Coronary artery (tissue), 2 donors: ENCODE results near the gene HSF2BP.
"Not testable (repeated sequence)": the region's sequence is repeated elsewhere in the genome, so short reads cannot be mapped to it uniquely, and the experiment has no call there.

Experiments used
- DNase-seq: peaks from one replicate; pipeline ENCODE4 v3.0.0-alpha.2; 2017; ENCODE audit warnings: low spot score
- H3K27ac ChIP-seq, 2 donors: fragments of 200-600 bp; sonication (generic); one replicate each; pipeline ENCODE4 v1.5.1; 2016 to 2019
- H3K4me3 ChIP-seq: fragments of 200-600 bp; sonication (generic); 2 replicates; pipeline ENCODE4 v1.5.1; 2016; ENCODE audit warnings: mild to moderate bottlenecking, moderate library complexity
- TF ChIP-seq, protein P1 (sequence below): fragments of 200-600 bp; sonication (generic); IDR thresholded peaks from one replicate; pipeline ENCODE4 v1.5.1; 2019; ENCODE audit warnings: antibody characterized with exemption

HSF2BP gene

DNA sequence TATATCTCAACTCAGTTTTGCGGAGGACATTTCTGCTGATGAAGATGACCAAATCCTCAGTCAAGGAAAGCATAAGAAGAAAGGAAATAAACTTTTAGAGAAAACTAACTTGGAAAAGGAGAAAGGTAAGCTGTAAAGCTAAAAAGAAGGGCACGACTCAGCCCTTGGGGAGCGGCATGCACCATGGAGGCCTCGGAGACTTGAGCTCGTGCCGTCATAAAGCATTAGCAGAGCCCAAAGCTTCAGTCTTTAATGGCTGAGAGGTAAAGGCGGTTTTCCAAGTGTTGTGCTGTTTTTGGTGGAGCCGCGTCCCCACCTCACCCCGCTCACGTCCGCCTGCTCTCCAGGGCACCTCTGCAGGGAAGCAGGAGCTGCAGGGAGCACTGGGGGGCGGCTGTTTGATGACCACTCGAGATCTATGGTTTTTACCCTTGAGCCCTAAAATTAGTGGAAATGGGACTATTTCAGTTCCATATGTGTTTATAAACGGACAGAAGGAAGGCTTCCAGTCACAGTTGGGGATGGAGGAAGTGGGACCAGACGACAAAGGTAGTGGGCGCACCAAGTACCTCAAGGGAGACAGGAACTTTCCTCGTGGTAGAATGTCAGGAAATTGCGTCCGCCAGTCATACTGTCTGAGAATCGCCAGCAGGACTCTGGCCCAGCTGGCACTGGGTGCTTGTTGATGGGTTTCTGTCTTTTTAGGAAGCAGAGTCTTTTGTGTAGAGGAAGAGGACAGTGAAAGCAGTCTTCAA is 27.7 kb upstream of the HSF2BP start:
- Histone ChIP-seq H3K27ac (no peak overlapping the region), H3K4me3 (no peak overlapping the region)
- DNase-seq: no peak
- TF ChIP-seq, protein P1, sequence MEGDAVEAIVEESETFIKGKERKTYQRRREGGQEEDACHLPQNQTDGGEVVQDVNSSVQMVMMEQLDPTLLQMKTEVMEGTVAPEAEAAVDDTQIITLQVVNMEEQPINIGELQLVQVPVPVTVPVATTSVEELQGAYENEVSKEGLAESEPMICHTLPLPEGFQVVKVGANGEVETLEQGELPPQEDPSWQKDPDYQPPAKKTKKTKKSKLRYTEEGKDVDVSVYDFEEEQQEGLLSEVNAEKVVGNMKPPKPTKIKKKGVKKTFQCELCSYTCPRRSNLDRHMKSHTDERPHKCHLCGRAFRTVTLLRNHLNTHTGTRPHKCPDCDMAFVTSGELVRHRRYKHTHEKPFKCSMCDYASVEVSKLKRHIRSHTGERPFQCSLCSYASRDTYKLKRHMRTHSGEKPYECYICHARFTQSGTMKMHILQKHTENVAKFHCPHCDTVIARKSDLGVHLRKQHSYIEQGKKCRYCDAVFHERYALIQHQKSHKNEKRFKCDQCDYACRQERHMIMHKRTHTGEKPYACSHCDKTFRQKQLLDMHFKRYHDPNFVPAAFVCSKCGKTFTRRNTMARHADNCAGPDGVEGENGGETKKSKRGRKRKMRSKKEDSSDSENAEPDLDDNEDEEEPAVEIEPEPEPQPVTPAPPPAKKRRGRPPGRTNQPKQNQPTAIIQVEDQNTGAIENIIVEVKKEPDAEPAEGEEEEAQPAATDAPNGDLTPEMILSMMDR: no peak

GRCh38 chr21:43684424-43684823 is 25.1 kb upstream of the HSF2BP start:
- no peak overlapping the region for H3K4me3 ChIP-seq
- no peak overlapping the region for H3K27ac ChIP-seq
- DNase-seq: no peak
- TF ChIP-seq, protein P1: no peak

DNA sequence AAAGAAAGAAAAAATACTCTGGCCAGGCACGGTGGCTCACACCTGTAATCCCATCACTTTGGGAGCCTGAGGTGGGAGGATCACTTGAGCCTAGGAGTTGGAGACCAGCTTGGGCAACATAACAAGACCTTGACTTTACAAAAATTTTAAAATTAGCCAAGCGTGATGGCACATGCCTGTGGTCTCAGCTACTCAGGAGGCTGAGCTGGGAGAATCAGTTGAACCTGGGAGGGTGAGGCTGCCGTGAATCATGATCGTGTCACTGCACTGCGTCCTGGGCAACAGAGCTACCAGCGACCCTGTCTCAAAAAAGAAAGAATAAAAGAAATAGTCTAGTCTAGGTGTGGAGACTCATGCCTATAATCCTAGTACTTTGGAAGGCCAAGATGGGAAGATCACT is 22.4 kb upstream of the HSF2BP start:
- DNase-seq: no peak
- TF ChIP-seq, protein P1: no peak
- Histone ChIP-seq H3K27ac (no peak overlapping the region), H3K4me3 (no peak overlapping the region)

- not testable (repeated sequence) for H3K4me3 ChIP-seq, H3K27ac ChIP-seq, DNase-seq
Observed at GRCh38 chr21:43680421-43680820, 21.1 kb upstream of the HSF2BP start.

DNA sequence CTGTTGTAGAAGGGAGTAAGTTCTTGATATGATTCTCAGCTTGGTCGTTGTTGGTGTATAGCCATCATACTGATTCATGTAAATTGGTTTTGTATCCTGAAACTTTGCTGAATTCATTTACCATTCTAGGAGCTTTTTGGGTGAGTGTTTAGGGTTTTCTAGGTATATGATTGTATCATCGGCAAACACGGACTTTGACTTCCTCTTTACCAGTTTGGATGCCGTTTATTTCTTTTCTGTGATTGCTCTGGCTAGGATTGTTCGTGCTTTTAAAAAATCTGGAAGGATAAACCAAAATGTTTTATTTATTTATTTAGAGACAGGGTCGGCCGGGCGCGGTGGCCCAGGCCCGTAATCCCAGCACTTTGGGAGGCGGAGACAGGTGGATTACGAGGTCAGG is 20.7 kb upstream of the HSF2BP start:
- no peak overlapping the region for H3K27ac ChIP-seq
- no peak for DNase-seq
- TF ChIP-seq, protein P1: no peak

DNA sequence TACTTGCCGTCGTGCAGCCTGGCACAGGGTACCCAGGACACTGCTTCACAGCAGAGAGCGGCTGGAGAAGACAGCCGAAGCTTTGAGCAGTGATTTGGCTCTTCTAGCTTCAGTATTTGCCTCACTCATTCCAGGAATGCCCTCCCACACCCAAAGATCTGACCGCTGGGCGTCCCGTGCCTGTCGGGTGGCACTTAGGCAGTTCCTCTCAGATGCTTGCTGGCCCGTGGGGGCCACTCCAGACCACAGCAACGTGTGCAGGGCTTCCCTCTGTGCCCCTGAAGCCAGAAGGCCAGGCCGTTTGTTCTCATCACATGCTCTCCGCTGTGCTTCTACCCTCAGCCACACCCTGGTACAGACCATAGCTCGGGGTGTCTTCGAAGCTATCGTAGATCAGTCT is 17.1 kb upstream of the HSF2BP start:
- TF ChIP-seq, protein P1: no peak
- Histone ChIP-seq H3K27ac (no peak overlapping the region), H3K4me3 (no peak overlapping the region)
- DNase-seq: no peak

More for the DNA sequence above, 20.7 kb upstream of the HSF2BP start:
- H3K4me3 ChIP-seq: no peak overlapping the region

GRCh38 chr21:43675871-43676270 is 16.6 kb upstream of the HSF2BP start:
- DNase-seq: no peak
- TF ChIP-seq, protein P1: no peak

More at GRCh38 chr21:43675871-43676270, 16.6 kb upstream of the HSF2BP start:
- Histone ChIP-seq H3K4me3 (no peak overlapping the region), H3K27ac (no peak overlapping the region)
